GM20000 (cell line): ENCODE results near the gene ASF1B.
A peak's percentile ranks its signal among the peaks of the same experiment; 100 is the strongest.

ENCODE experiments used
- DNase-seq: peaks from one replicate; pipeline ENCODE4 v3.0.0; 2012; ENCODE audit warnings: low spot score
- CTCF ChIP-seq: IDR thresholded peaks from 2 replicates; pipeline ENCODE4 v1.5.1; 2012; ENCODE audit warnings: mild to moderate bottlenecking, control low read depth; ENCODE audit errors: extremely low read depth, missing control alignments

Gene ASF1B

GRCh38 chr19:14088634-14089411, 47.6 kb downstream of the ASF1B start:
- TF ChIP-seq CTCF = no peak

GRCh38 chr19:14086098-14086497, 50.3 kb downstream of the ASF1B start:
- TF ChIP-seq CTCF = no peak
- no peak for DNase-seq

More at GRCh38 chr19:14088634-14089411, 47.6 kb downstream of the ASF1B start:
- peak; percentile 9 for DNase-seq

- no peak for TF ChIP-seq CTCF
- DNase-seq = no peak
Observed at GRCh38 chr19:14085309-14085995, 50.9 kb downstream of the ASF1B start, which contains the start of gene C19orf67. Gene C19orf67, minus strand, starts transcription at chr19:14085783. Its CDS starts 156 bp downstream, at chr19:14085627.

GRCh38 chr19:14082675-14082960, 53.8 kb downstream of the ASF1B start:
- no peak for TF ChIP-seq CTCF
- DNase-seq = no peak

- DNase-seq = peak; percentile 72
- no peak for TF ChIP-seq CTCF
Observed at GRCh38 chr19:14081797-14082674, 54.4 kb downstream of the ASF1B start.

GRCh38 chr19:14080887-14081796, 55.2 kb downstream of the ASF1B start:
- no peak for TF ChIP-seq CTCF
- peak; percentile 99 for DNase-seq
